CD4-positive, alpha-beta T cell (primary cell): Measurements from ENCODE around the gene GOLGA5. TPM values are rescaled to one million over a fixed set of nuclear protein-coding genes. Genes with fewer than 3 reads are reported as not detected.

Source experiments
- ATAC-seq: fragments of 200-7000 bp; cut with Tn5 transposase; one replicate; pipeline ENCODE4 v1.10.0; 2022; ENCODE audit warnings: mild to moderate bottlenecking; ENCODE audit not compliant: poor library complexity
- CTCF ChIA-PET: fragments of 350-600 bp; sonication (Branson Sonifier 250); formaldehyde crosslinking; loops from one replicate; lab custom pipeline; 2021; ENCODE audit warnings: antibody characterized with exemption, inconsistent platforms; lab: Charles Lee
- POLR2A ChIA-PET: fragments of 350-600 bp; sonication (Branson Sonifier 250); formaldehyde crosslinking; loops from one replicate; lab custom pipeline; 2021; ENCODE audit warnings: antibody characterized with exemption, inconsistent platforms; lab: Charles Lee
- DNase-seq, 14 experiments: peaks; one replicate each; pipeline ENCODE4 v3.0.0-alpha.2; 2013 to 2020; ENCODE audit warnings: mixed read lengths in 2 of 14
- H3K27ac ChIP-seq, 2 donors: one replicate each; pipeline versions ENCODE4 v1.5.1 to v1.7.0; 2013; ENCODE audit warnings: low read length in 2 of 2, low read depth in 1 of 2, mild to moderate bottlenecking in 1 of 2
- H3K27me3 ChIP-seq, 2 experiments: 1 replicate in 1 of 2; 2 replicates in 1 of 2; pipeline versions ENCODE4 v1.6.1 to v1.7.0; 2013; ENCODE audit warnings: low read length in 2 of 2, control low read depth in 1 of 2, mild to moderate bottlenecking in 1 of 2, moderate library complexity in 1 of 2; ENCODE audit not compliant: insufficient read depth in 2 of 2, control insufficient read depth in 1 of 2
- H3K36me3 ChIP-seq: one replicate; pipeline ENCODE4 v1.6.1; 2013; ENCODE audit warnings: low read length, control low read depth; ENCODE audit not compliant: insufficient read depth
- H3K4me1 ChIP-seq: one replicate; pipeline ENCODE4 v1.6.1; 2013; ENCODE audit warnings: low read length, control low read depth; ENCODE audit not compliant: insufficient read depth
- H3K4me3 ChIP-seq: one replicate; pipeline ENCODE4 v1.5.1; 2013; ENCODE audit warnings: mild to moderate bottlenecking, low read length, moderate library complexity
- H3K9me3 ChIP-seq, 2 experiments: 1 replicate in 1 of 2; 2 replicates in 1 of 2; pipeline versions ENCODE4 v1.6.1 to v1.7.0; 2013; ENCODE audit warnings: low read length in 2 of 2, mild to moderate bottlenecking in 2 of 2, control low read depth in 1 of 2, moderate library complexity in 1 of 2; ENCODE audit not compliant: control insufficient read depth in 1 of 2, insufficient read depth in 1 of 2
- H3K27ac Mint-ChIP-seq: one replicate; pipeline ENCODE4 v1.8.0; 2020; ENCODE audit warnings: mixed read lengths
- H3K27me3 Mint-ChIP-seq: one replicate; pipeline ENCODE4 v1.8.0; 2021; ENCODE audit warnings: mixed read lengths
- H3K36me3 Mint-ChIP-seq: one replicate; pipeline ENCODE4 v1.8.0; 2021; ENCODE audit warnings: low read depth, mixed read lengths
- H3K4me1 Mint-ChIP-seq: one replicate; pipeline ENCODE4 v1.8.0; 2021; ENCODE audit warnings: low read depth, mixed read lengths
- H3K4me3 Mint-ChIP-seq: one replicate; pipeline ENCODE4 v1.8.0; 2020; ENCODE audit warnings: mild to moderate bottlenecking, mixed read lengths
- H3K9me3 Mint-ChIP-seq: one replicate; pipeline ENCODE4 v1.8.0; 2020; ENCODE audit warnings: mixed read lengths
- CTCF ChIP-seq: fragments of 200-600 bp; IDR thresholded peaks from one replicate; pipeline ENCODE4 v1.8.0; 2022; ENCODE audit warnings: antibody characterized with exemption, mild to moderate bottlenecking
- intact Hi-C, 2 experiments: fragments of 100-400 bp; cut with DNase I in 1 of 2; cut with micrococcal nuclease in 1 of 2; formaldehyde crosslinking; loops; one replicate each; pipeline versions ENCODE4 v1.15.1 to v1.9.0; 2023 to 2025; cut with DNase I, micrococcal nuclease
- total RNA-seq, 174 experiments: library from RNA in 2 of 174; stranded (reverse) in 2 of 174; gene quantifications; one replicate each; pipeline ENCODE4 v1.2.3 and lab custom pipeline; 2021 to 2026

GOLGA5 gene
- total RNA-seq, 2 experiments from 2014 or later = 5.2 to 6.8 TPM

- POLR2A ChIA-PET = no interaction called here
- Mint-ChIP-seq H3K36me3 (no peaks in the 10 kb centered on the region), H3K4me3 (no peak overlapping the region), H3K27me3 (peaks cover 41% of the 10 kb centered on the region), H3K4me1 (no peaks in the 10 kb centered on the region), H3K9me3 (peaks cover 7% of the 10 kb centered on the region), H3K27ac (no peak overlapping the region)
- intact Hi-C loops = no loop called here
- H3K27ac ChIP-seq = no peak overlapping the region
- H3K27me3 ChIP-seq = no peaks in the 10 kb centered on the region
- peaks cover 0 to 22% of the 10 kb centered on the region in 2 experiments for H3K9me3 ChIP-seq
- TF ChIP-seq CTCF = no peak
- DNase-seq (no peak), ATAC-seq (no peak)
- no peaks in the 10 kb centered on the region for H3K4me1 ChIP-seq
- H3K36me3 ChIP-seq = no peaks in the 10 kb centered on the region
- CTCF ChIA-PET = no interaction called here
- H3K4me3 ChIP-seq = no peak overlapping the region
Measured at GRCh38 chr14:92888896-92889295, 94.8 kb downstream of the GOLGA5 start.

Other genes with a start within 250 kb of the GOLGA5 start
- 1 to 10 TPM; 4.5 to 4.9 TPM for gene LGMN, start 45.7 kb upstream of the GOLGA5 start, total RNA-seq
- not detected for gene CHGA, start 128.8 kb downstream of the GOLGA5 start, total RNA-seq